ENCODE data around the gene NDNF.

The NDNF gene

GRCh38 chr4:121014544-121014943, 57.8 kb downstream of the NDNF start:
- DNase-seq (ENCODE audit: low read depth), result no peak

- no peak for DNase-seq (ENCODE audit: low read depth)
Measured at GRCh38 chr4:121011780-121012340, 60.5 kb downstream of the NDNF start.

- DNase-seq (ENCODE audit: low read depth), result no peak
Measured at GRCh38 chr4:121011138-121011537, 61.2 kb downstream of the NDNF start.

GRCh38 chr4:121009578-121010478, 62.5 kb downstream of the NDNF start:
- no peak for DNase-seq (ENCODE audit: low read depth)

GRCh38 chr4:121007660-121008059, 64.7 kb downstream of the NDNF start:
- DNase-seq (ENCODE audit: low read depth), result no peak

- DNase-seq (ENCODE audit: low read depth), result no peak
Measured at GRCh38 chr4:121003863-121004262, 68.5 kb downstream of the NDNF start.

GRCh38 chr4:120995266-120996010, 76.9 kb downstream of the NDNF start:
- no peak for DNase-seq (ENCODE audit: low read depth)

GRCh38 chr4:120994521-120994920, 77.8 kb downstream of the NDNF start:
- DNase-seq (ENCODE audit: low read depth), result no peak

GRCh38 chr4:120991885-120992284, 80.5 kb downstream of the NDNF start:
- DNase-seq (ENCODE audit: low read depth), result no peak

- no peak for DNase-seq (ENCODE audit: low read depth)
Measured at GRCh38 chr4:120990246-120990645, 82.1 kb downstream of the NDNF start.
